Endothelial cell of umbilical vein (primary cell): ENCODE measurements around the gene PRAC2. TPM values are rescaled to one million over a fixed set of nuclear protein-coding genes. Genes with fewer than 3 reads are reported as not detected.

Source experiments
- BruUV-seq: library from RNA; stranded (reverse); fragments of 400-500 nt; replicated peaks from 2 replicates; lab custom pipeline; 2021; lab: Mats Ljungman, UMichigan
- CTCF ChIA-PET: fragments of 300-600, 350-600 bp; sonication (Branson Sonifier 250); formaldehyde crosslinking; loops from one replicate; lab custom pipeline; 2021; ENCODE audit warnings: antibody characterized with exemption, inconsistent platforms; lab: Charles Lee
- POLR2A ChIA-PET: fragments of 300-600, 350-600 bp; sonication (Branson Sonifier 250); formaldehyde crosslinking; loops from one replicate; lab custom pipeline; 2021; ENCODE audit warnings: antibody characterized with exemption, inconsistent platforms; lab: Charles Lee
- DNase-seq: peaks from one replicate; pipeline ENCODE4 v3.0.0-alpha.2; 2011; ENCODE audit warnings: low read depth, low spot score
- FAIRE-seq: peaks from 2 replicates; lab custom pipeline; 2011; peaks lifted over from hg19 to GRCh38; lab: Jason Lieb, UNC
- H2AFZ ChIP-seq: 2 replicates; pipeline ENCODE4 v1.6.0; 2012; ENCODE audit warnings: low read depth, low read length, control low read depth, inconsistent platforms
- H3K27ac ChIP-seq: 2 replicates; pipeline ENCODE4 v1.5.1; 2011; ENCODE audit warnings: low read depth, mild to moderate bottlenecking, control low read depth, low read length, moderate library complexity; ENCODE audit not compliant: insufficient read depth
- H3K27me3 ChIP-seq, 2 experiments: 2 replicates each; pipeline versions ENCODE4 v1.6.0 to v1.6.1; 2011; ENCODE audit warnings: low read length in 2 of 2, mixed read lengths in 1 of 2; ENCODE audit not compliant: control insufficient read depth in 2 of 2, insufficient read depth in 2 of 2
- H3K36me3 ChIP-seq, 2 experiments: 2 replicates in 1 of 2; 3 replicates in 1 of 2; pipeline ENCODE4 v1.5.1; 2011; ENCODE audit warnings: low read length in 2 of 2, mild to moderate bottlenecking in 1 of 2, moderate library complexity in 1 of 2; ENCODE audit not compliant: control insufficient read depth in 2 of 2, insufficient read depth in 2 of 2; ENCODE audit errors: extremely low read depth in 1 of 2
- H3K4me1 ChIP-seq: 3 replicates; pipeline ENCODE4 v1.5.1; 2011; ENCODE audit warnings: mild to moderate bottlenecking, low read length; ENCODE audit not compliant: control insufficient read depth, insufficient read depth; ENCODE audit errors: extremely low read depth
- H3K4me2 ChIP-seq: 2 replicates; pipeline ENCODE4 v1.6.1; 2011; ENCODE audit warnings: low read length, control low read depth, mixed read lengths; ENCODE audit not compliant: insufficient read depth
- H3K4me3 ChIP-seq, 3 experiments: fragments of 200-600 bp in 1 of 3; sonication (generic), shearing (Covaris generic) in 1 of 3; replicated peaks in 1 of 3; 2 replicates each; pipeline ENCODE4 v1.5.1; 2011 to 2016; ENCODE audit warnings: control low read depth in 3 of 3, low read length in 3 of 3, mild to moderate bottlenecking in 2 of 3, inconsistent platforms in 1 of 3, low read depth in 1 of 3, moderate library complexity in 1 of 3; ENCODE audit not compliant: insufficient read depth in 1 of 3
- H3K79me2 ChIP-seq: 2 replicates; pipeline ENCODE4 v1.6.0; 2012; ENCODE audit warnings: low read length, inconsistent platforms; ENCODE audit not compliant: control insufficient read depth, insufficient read depth
- H3K9ac ChIP-seq: replicated peaks from 2 replicates; pipeline ENCODE3; 2011; ENCODE audit warnings: low read length, control low read depth; ENCODE audit not compliant: insufficient read depth; ENCODE audit errors: extremely low read depth
- H3K9me1 ChIP-seq: replicated peaks from 3 replicates; pipeline ENCODE4 v1.6.0; 2011; ENCODE audit warnings: mild to moderate bottlenecking, low read length; ENCODE audit not compliant: control insufficient read depth, insufficient read depth; ENCODE audit errors: extremely low read depth
- H3K9me3 ChIP-seq: replicated peaks from 2 replicates; pipeline ENCODE4 v1.5.1; 2012; ENCODE audit warnings: low read length, inconsistent platforms; ENCODE audit not compliant: control insufficient read depth, insufficient read depth
- H4K20me1 ChIP-seq: replicated peaks from 2 replicates; pipeline ENCODE3; 2011; ENCODE audit warnings: mild to moderate bottlenecking, low read length; ENCODE audit not compliant: control insufficient read depth, insufficient read depth; ENCODE audit errors: extremely low read depth
- CTCF ChIP-seq, 2 donors: IDR thresholded peaks; 1 replicate in 1 of 2; 2 replicates in 1 of 2; pipeline ENCODE4 v1.5.1; 2011; ENCODE audit warnings: low read length in 2 of 2, mild to moderate bottlenecking in 2 of 2, moderate library complexity in 2 of 2, control low read depth in 1 of 2, inconsistent platforms in 1 of 2, low read depth in 1 of 2; ENCODE audit not compliant: insufficient read depth in 1 of 2; ENCODE audit errors: extremely low read depth in 1 of 2
- EZH2 ChIP-seq: IDR thresholded peaks from 2 replicates; pipeline ENCODE4 v1.6.1; 2012; ENCODE audit warnings: borderline replicate concordance, low read depth, mild to moderate bottlenecking, moderate library complexity, low read length, inconsistent platforms; ENCODE audit not compliant: severe bottlenecking
- FOS ChIP-seq: IDR thresholded peaks from 2 replicates; pipeline ENCODE4 v1.6.1; 2011; ENCODE audit warnings: mild to moderate bottlenecking, low read length, moderate library complexity, borderline replicate concordance; ENCODE audit not compliant: insufficient read depth
- GATA2 ChIP-seq: IDR thresholded peaks from 2 replicates; pipeline ENCODE4 v1.7.0; 2011; ENCODE audit warnings: low read depth, mild to moderate bottlenecking, moderate library complexity, mixed read lengths, low read length; ENCODE audit not compliant: insufficient read length, insufficient read depth
- JUN ChIP-seq: IDR thresholded peaks from 2 replicates; pipeline ENCODE4 v1.6.1; 2011; ENCODE audit warnings: borderline replicate concordance, low read depth; ENCODE audit not compliant: insufficient read length, insufficient read depth
- MAX ChIP-seq: IDR thresholded peaks from 2 replicates; pipeline ENCODE4 v1.6.1; 2011; ENCODE audit not compliant: insufficient read depth, insufficient read length
- MYC ChIP-seq: IDR thresholded peaks from one replicate; pipeline ENCODE4 v1.6.1; 2011; ENCODE audit warnings: mild to moderate bottlenecking, low read depth, low read length
- POLR2A ChIP-seq: IDR thresholded peaks from 2 replicates; pipeline ENCODE4 v1.6.1; 2012; ENCODE audit warnings: low read depth, mild to moderate bottlenecking, control low read depth, low read length
- POLR2AphosphoS5 ChIP-seq: IDR thresholded peaks from 2 replicates; pipeline ENCODE4 v1.6.1; 2012; ENCODE audit warnings: low read depth, mild to moderate bottlenecking, control low read depth, low read length, moderate library complexity; ENCODE audit not compliant: insufficient read depth
- dilution Hi-C: fragments of 300-500 bp; cut with MboI; formaldehyde crosslinking; loops from one replicate; pipeline ENCODE4 v1.15.0; 2019; ENCODE audit warnings: low sequenced_read_pairs; ENCODE audit not compliant: extremely low pct_ligation_motif_present
- intact Hi-C: fragments of 100-400 bp; cut with micrococcal nuclease; formaldehyde crosslinking; loops from one replicate; pipeline ENCODE4 v1.10.0; 2022
- polyA plus RNA-seq, 4 experiments: library from polyadenylated mRNA; depleted of rRNA in 3 of 4; stranded (reverse) in 3 of 4; unstranded in 1 of 4; fragments of >200 nt; gene quantifications; 2 replicates each; pipeline versions ENCODE4 v1.2.1 to v1.2.3, GENCODE V29; 2011 to 2012; ENCODE audit warnings: missing spikeins in 1 of 4
- total RNA-seq: library from RNA; stranded (reverse); gene quantifications from 2 replicates; pipeline ENCODE4 v1.2.3, GENCODE V29; 2021

PRAC2 gene
- total and polyA plus RNA-seq, 2 donors (not counting 3 experiments of a cell fraction or from before 2014, with no cell fraction given) = not detected

GRCh38 chr17:48701864-48702532 is 21.0 kb upstream of the PRAC2 start:
- TF ChIP-seq MAX = no peak
- no peak for TF ChIP-seq GATA2
- no peak for TF ChIP-seq EZH2
- peaks cover 32 to 48% of the 10 kb centered on the region in 2 experiments for H3K27me3 ChIP-seq

GRCh38 chr17:48704361-48705248 is 18.4 kb upstream of the PRAC2 start:
- Histone ChIP-seq H3K4me3 (no peak overlapping the region), H4K20me1 (no peaks in the 10 kb centered on the region), H2AFZ (no peak overlapping the region), H3K79me2 (no peaks in the 10 kb centered on the region), H3K9me1 (no peaks in the 10 kb centered on the region), H3K9me3 (no peaks in the 10 kb centered on the region), H3K27me3 (peaks cover 40 to 46% of the 10 kb centered on the region in 2 experiments), H3K4me2 (no peak overlapping the region), H3K4me1 (no peaks in the 10 kb centered on the region), H3K36me3 (no peaks in the 10 kb centered on the region), H3K27ac (no peak overlapping the region), H3K9ac (no peak overlapping the region)
- dilution Hi-C loops = no loop called here
- BruUV-seq = no TSS peak
- TF ChIP-seq CTCF (IDR thresholded peaks at IDR 0.05; ENCODE audit: extremely low read depth in 1 of 2, insufficient read depth in 1 of 2, low read depth in 1 of 2, low read length in 2 of 2) (no peak), POLR2A (no peak), POLR2AphosphoS5 (no peak), MAX (no peak), EZH2 (no peak), GATA2 (no peak), MYC (no peak), JUN (no peak), FOS (no peak)
- intact Hi-C loops = no loop called here
- ChIA-PET CTCF (interaction anchor here (0.6 to 2.0 kb wide), 12 partner anchors 9 to 180 kb away, joined by 3 to 11 read pairs (median 4); no protein-coding TSS in a partner anchor), POLR2A (no interaction called here)
- DNase-seq (no peak), FAIRE-seq (no peak)

More at GRCh38 chr17:48701864-48702532, 21.0 kb upstream of the PRAC2 start:
- Histone ChIP-seq H3K27ac (no peak overlapping the region), H3K9ac (no peak overlapping the region), H2AFZ (no peak overlapping the region), H3K9me1 (no peaks in the 10 kb centered on the region), H3K9me3 (no peaks in the 10 kb centered on the region), H4K20me1 (no peaks in the 10 kb centered on the region), H3K4me3 (no peak overlapping the region), H3K36me3 (no peaks in the 10 kb centered on the region), H3K4me2 (no peak overlapping the region), H3K79me2 (no peaks in the 10 kb centered on the region), H3K4me1 (no peaks in the 10 kb centered on the region)
- intact Hi-C loops (no loop called here), dilution Hi-C loops (no loop called here)
- DNase-seq (no peak), FAIRE-seq (no peak)
- ChIA-PET POLR2A (no interaction called here), CTCF (interaction anchor here (1.0 to 3.0 kb wide), 5 partner anchors 9 to 177 kb away, joined by 3 to 10 read pairs (median 4); no protein-coding TSS in a partner anchor)
- BruUV-seq = no TSS peak
